Stimulated activated CD4-positive, alpha-beta T cell treated with anti-CD3 and anti-CD28 coated beads, TNF-alpha, amount 100 ng/mL, for 24 hours (primary cell): ENCODE results near the gene MADCAM1.
"Not testable (repeated sequence)": the region's sequence is repeated elsewhere in the genome, so short reads cannot be mapped to it uniquely, and the experiment has no call there.

Source experiments
- DNase-seq, 3 experiments: peaks; one replicate each; pipeline ENCODE4 v3.0.0-alpha.2; 2020; ENCODE audit warnings: low read depth in 3 of 3

Gene MADCAM1

GRCh38 chr19:496112-496665 lies at the start of gene MADCAM1:
MADCAM1 (plus strand) TSS chr19:496486; CDS start chr19:496500, 14 bp downstream.
- no peak for DNase-seq

GRCh38 chr19:447064-447426 lies 49.2 kb upstream of the MADCAM1 start:
- no peak for DNase-seq

- DNase-seq: no peak
Observed at GRCh38 chr19:447816-448560, 48.3 kb upstream of the MADCAM1 start.

GRCh38 chr19:449916-450315 lies 46.4 kb upstream of the MADCAM1 start:
- no peak for DNase-seq

GRCh38 chr19:450912-451481 lies 45.3 kb upstream of the MADCAM1 start:
- not testable (repeated sequence) for DNase-seq

GRCh38 chr19:452829-453228 lies 43.5 kb upstream of the MADCAM1 start:
- no peak for DNase-seq

GRCh38 chr19:453606-454005 lies 42.7 kb upstream of the MADCAM1 start:
- DNase-seq: no peak

- no peak for DNase-seq
Observed at GRCh38 chr19:455031-455705, 41.1 kb upstream of the MADCAM1 start.

GRCh38 chr19:455851-456546 lies 40.3 kb upstream of the MADCAM1 start:
- DNase-seq: no peak

- DNase-seq: no peak
Observed at GRCh38 chr19:456547-457110, 39.7 kb upstream of the MADCAM1 start.

- no peak for DNase-seq
Observed at GRCh38 chr19:457636-458035, 38.6 kb upstream of the MADCAM1 start.

GRCh38 chr19:458091-459042 lies 37.9 kb upstream of the MADCAM1 start:
- no peak for DNase-seq

GRCh38 chr19:459724-460511 lies 36.4 kb upstream of the MADCAM1 start:
- peak in 1 of 3 experiments; percentile 17 for DNase-seq

- no peak for DNase-seq
Observed at GRCh38 chr19:460877-461720, 35.2 kb upstream of the MADCAM1 start, which contains the start of gene SHC2. SHC2 (minus strand) TSS chr19:461033; CDS start chr19:460996, 37 bp downstream.

- DNase-seq: no peak
Observed at GRCh38 chr19:461721-462551, 34.4 kb upstream of the MADCAM1 start.

- DNase-seq: no peak
Observed at GRCh38 chr19:463483-464207, 32.6 kb upstream of the MADCAM1 start.

- no peak for DNase-seq
Observed at GRCh38 chr19:464208-464545, 32.1 kb upstream of the MADCAM1 start.
